Mesenteric fat pad (tissue), 1 donor: Measurements from ENCODE around the gene PRAMEF10. TPM values are rescaled to one million over a fixed set of nuclear protein-coding genes. Genes with fewer than 3 reads are reported as not detected.
"Not testable (repeated sequence)": the region's sequence is repeated elsewhere in the genome, so short reads cannot be mapped to it uniquely, and the experiment has no call there.

ENCODE experiments used
- DNase-seq: peaks from one replicate; pipeline ENCODE4 v3.0.0-alpha.2; 2020; ENCODE audit warnings: low spot score
- long read RNA-seq: library from polyadenylated mRNA; unstranded; transcript quantifications from one replicate; pipeline ENCODE4 v2.0.0, GENCODE V29; 2020
- total RNA-seq: library from RNA; stranded (reverse); fragmentation: NEBNext Ultra II Directional; extraction: Animal tissue kit (Norgen Biotek cat#: 25700); gene quantifications from one replicate; pipeline ENCODE4 v1.2.1, GENCODE V29; 2021
- donor health status: DM: yes; HTN: yes; CAD: no.

Gene PRAMEF10, protein sequence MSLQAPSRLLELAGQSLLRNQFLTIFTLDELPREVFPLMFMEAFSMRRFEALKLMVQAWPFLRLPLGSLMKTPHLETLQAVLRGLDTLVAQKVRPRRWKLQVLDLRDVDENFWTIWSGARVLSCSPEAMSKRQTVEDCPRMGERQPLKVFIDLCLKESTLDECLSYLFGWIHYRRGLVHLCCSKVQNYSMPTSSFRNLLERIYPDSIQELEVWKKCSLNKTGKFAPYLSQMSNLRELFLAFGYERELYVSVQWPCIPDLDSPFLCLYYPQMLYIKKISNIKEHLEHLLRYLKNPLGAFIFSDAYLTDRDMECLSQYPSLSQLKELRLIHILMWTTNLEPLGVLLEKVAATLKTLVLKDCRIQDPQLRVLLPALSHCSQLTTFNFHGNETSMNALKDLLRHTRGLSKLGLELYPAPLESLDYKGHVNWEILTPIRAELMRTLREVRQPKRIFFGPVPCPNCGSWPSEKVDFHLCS
- total RNA-seq = not detected
- long read RNA-seq = 0 reads

DNA sequence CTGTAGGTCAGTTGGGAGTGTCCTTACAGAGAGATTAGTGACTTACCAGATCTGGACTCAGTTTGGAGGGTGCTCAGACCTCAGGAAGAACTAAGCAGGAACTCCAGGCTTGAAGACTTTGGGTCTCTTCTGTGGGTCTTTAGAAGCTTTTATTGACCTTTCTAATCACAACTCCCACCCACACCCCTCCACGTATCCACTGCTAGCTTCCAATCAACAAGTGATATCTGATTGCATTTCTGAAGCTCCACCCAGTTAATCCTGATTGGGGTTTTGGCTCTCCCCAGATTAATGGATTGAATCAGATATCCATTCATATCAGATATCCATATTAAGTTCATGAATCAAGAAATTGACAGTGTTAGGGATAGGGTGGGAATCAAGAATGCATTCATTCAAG, at the start of gene PRAMEF10:
Gene PRAMEF10, minus strand, starts transcription at position 101 of the 400 bp plus-strand sequence. CDS start 2,423 bp downstream, outside the sequence.
- not testable (repeated sequence) for DNase-seq

DNA sequence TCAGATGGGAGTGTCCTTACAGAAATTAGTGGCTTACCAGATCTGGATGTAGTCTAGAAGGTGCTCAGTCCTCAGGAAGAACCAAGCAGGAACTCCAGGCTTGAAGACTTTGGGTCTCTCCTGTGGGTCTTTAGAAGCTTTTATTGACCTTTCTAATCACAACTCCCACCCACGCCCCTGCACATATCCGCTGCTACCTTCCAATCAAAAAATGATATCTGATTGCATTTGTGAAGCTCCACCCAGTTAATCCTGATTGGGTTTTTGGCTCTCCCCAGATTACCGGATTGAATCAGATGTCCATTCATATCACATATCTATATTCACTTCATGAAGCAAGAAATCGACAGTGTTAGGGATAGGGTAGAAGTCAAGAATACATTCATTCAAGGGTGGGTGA, 49.4 kb upstream of the PRAMEF10 start, which contains the start of gene PRAMEF6:
Gene PRAMEF6, minus strand, starts transcription at position 101 of the 400 bp plus-strand sequence. CDS start 5,062 bp downstream, outside the sequence.
- DNase-seq = not testable (repeated sequence)

DNA sequence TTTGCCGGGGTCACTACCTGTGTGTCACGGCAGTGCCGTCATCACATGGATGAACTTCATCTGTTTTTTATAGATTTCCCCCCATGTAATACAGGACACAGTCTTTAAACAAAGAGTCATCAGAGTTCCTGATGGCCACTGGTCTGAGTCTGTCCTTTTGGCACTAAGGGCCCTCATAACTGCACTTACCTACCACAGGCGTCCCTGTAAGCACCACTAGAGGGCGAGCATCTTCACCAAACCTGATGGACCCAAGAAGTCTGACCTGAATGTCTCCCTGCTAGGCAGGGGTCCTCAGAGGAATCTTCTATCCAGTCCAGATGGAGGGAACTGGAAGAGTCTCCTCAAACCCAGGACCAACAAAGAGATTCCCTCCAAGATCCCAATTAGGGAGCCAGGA, 26.3 kb upstream of the PRAMEF10 start:
- not testable (repeated sequence) for DNase-seq

DNA sequence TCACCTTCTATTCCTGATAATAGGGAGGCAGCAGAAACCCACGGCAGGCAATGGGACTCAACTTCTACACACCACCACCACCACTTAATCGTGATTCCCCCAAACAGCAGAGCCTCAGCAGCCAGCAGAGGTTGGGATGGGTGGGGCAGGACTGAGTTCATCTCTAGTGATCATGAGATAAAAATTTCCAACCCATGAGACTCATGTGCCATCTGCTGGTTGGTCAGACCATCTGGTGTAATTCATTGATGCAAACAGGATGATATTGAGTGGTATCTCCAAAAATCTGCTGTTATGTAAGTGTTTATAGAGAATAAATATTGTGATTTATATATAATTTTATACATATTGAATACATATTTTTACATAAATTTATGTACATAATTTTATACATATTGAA, 23.7 kb upstream of the PRAMEF10 start:
- DNase-seq = not testable (repeated sequence)

DNA sequence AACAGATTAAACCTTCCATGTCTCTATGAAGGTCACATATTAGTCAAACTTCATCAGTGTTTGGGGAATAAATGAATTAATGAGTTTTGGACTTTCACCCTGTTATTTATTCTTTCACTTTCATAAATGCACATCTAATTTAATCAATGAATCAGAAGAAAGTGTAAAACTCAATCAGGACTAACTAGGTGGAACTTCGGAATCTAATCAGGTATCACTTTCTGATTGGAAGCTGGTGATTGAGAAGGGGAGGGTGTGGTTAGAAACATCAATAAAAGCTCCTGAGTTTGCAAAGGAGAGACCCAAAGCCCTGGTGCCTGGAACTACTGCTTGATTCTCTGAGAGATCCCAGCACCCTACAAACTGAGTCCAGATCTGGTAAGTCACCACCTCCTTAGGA, 18.2 kb upstream of the PRAMEF10 start, which contains the start of gene PRAMEF7:
Gene PRAMEF7, plus strand, starts transcription at position 301 of the 400 bp plus-strand sequence. CDS start 1,083 bp downstream, outside the sequence.
- not testable (repeated sequence) for DNase-seq

DNA sequence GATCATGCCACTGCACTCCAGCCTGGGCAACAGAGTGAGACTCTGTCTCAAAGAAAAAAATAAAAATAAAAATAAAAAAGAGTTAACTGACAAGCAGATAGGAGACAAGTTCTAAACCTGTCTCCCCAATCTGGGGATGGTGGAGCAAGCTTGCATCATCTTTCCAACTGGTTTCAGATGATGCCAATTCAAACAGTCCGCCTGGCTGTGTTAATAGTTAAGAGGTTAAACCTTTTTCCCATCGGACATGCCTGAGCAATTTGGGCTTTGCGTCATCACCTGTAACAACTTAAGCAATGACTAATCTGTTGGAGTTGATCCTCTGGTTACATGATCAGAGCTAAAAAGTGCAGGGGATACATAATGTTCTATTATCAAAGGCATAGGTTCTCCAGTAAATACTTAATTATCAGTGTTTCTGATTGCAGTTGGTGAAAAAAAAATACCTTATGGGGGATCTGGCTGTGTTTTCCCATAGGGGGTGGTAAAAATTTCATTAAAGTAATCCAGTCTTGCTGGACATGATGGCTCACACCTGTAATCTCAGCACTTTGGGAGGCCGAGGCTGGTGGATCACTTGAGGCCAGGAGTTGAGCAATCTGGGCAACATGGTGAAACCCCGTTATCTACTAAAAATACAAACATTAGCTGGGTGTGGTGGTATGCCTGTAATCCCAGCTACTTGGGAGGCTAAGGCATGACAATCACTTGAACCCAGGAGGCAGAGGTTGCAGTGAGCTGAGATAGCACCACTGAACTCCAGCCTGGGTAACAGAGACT, 5.9 kb upstream of the PRAMEF10 start:
- not testable (repeated sequence) for DNase-seq

DNA sequence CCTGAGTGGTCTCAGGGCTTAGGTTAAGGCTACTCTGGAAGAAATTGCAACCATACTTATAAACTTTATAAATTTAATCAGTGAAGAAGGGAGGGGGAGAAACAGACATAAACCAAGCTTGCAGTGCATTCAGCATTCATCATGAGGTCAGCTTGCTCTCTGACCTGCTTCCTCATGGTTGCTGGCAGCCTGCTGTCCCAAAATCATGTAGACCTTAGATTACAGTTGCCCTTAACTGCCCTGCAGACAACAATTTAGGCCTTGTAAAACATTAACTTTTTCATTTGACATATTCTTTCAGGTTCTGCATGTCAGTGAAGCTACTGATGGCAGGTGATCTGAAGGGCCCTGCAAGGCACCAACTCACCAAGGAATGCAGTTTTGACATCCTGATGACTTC, 1.1 kb upstream of the PRAMEF10 start:
- not testable (repeated sequence) for DNase-seq

DNA sequence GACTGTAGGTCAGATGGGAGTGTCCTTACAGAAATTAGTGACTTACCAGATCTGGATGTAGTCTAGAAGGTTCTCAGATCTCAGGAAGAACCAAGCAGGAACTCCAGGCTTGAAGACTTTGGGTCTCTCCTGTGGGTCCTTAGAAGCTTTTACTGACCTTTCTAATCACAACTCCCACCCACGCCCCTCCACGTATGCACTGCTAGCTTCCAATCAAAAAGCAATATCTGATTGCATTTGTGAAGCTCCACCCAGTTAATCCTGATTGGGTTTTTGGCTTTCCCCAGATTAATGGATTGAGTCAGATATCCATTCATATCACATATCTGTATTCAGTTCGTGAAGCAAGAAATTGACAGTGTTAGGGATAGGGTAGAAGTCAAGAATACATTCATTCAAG, 12.0 kb downstream of the PRAMEF10 start, which contains the start of gene PRAMEF4:
Gene PRAMEF4, minus strand, starts transcription at position 101 of the 400 bp plus-strand sequence. CDS start 2,807 bp downstream, outside the sequence.
- not testable (repeated sequence) for DNase-seq

DNA sequence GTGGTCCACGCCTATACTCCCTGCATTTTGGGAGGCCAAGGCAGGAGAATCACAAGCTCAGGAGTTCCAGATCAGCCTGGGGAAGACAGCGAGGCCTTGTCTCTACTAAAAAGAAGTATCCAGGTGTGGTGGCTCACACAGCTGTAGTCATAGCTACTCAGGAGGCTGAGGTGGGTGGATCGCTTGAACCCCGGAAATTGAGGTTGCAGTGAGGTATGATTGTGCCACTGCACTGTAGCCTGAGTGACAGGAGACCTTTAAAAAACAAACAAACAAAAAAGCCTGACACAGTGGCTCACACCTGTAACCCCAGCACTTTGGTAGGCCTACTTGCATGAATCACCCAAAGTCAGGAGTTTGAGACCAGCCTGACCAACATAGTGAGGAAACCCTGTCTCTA, 19.6 kb downstream of the PRAMEF10 start:
- DNase-seq = not testable (repeated sequence)

DNA sequence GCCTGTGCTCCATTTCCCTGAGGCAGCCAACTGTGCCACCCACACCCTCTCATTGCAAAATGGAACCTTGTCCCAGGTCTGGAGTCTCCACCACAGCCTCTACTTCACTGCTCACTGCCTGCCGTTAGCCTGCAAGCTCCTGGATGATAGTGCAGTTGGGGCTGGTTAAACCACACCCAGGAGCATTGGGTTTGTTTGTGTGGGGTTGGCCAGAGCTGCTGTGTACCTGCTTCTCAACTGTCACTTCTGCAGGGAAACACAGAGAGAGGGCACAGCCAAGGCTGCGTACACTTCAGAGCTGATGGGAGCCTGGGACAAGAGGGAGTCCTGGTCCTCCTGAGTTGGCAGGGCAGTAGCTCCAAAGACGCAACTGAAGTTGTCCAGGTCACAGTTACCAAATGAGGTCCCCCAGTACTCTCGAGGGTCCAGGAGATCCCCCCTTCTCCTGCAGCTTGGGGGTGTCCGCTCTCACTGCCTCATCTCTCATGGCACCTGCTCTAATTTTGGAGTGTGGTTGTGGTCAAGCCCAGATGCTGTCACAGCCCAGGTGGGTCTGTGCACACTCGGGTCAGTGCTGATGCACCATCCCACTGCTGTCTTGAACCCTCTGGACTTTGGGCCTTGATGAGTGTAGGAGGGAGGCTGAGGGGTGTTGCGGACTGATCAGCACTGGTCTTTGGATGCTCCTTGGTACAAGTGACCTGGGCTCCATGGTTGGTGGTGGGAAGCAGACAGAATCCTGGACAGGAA, 34.8 kb downstream of the PRAMEF10 start:
- DNase-seq = not testable (repeated sequence)

DNA sequence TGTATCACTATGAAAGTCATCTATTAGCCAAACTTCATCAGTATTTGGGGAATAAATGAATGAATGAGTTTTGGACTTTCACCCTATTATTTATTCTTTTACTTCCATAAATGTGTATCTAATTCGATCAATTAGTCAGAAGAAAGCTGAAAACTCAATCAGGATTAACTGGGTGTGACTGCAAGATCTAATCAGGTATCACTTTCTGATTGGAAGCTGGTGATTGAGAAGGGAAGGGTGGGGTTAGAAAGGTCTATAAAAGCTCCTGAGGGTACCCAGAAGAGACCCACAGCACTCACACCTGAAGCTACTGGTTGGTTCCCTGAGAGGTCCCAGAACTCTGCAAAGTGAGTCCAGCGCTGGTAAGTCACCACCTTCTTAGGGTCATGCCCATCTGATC, 41.3 kb downstream of the PRAMEF10 start, which contains the start of gene PRAMEF2:
Gene PRAMEF2, plus strand, starts transcription at position 301 of the 400 bp plus-strand sequence. CDS start 1,924 bp downstream, outside the sequence.
- not testable (repeated sequence) for DNase-seq

DNA sequence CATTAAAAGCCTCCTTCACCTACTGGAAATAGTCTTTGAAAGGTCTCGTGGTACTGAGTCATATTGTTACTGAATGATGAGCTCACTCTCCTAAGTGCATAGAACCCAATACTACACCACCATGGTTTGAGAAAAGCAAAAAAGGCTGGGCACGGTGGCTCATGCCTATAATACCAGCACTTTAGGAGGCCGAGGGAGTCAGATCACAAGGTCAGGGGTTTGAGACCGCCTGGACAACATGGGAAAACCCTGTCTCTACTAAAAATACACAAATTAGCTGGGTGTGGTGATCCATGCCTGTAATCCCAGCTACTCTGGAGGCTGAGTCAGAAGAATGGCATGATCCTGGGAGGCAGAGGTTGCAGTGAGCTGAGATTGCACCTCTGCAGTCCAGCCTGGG, 46.3 kb downstream of the PRAMEF10 start:
- no peak for DNase-seq

DNA sequence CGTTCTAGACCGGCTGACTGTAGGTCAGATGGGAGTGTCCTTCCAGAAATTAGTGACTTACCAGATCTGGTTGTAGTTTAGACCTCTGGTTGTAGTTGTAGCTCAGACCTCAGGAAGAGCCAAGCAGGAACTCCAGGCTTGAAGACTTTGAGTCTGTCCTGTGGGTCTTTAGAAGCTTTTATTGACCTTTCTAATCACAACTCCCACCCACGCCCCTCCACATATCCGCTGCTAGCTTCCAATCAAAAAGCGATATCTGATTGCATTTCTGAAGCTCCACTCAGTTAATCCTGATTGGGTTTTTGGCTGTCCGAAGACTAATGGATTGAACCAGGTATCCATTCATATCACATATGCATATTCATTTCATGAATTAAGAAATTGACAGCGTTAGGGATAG, 49.5 kb downstream of the PRAMEF10 start, which contains the start of gene HNRNPCL1:
Gene HNRNPCL1, minus strand, starts transcription at position 101 of the 400 bp plus-strand sequence. CDS start 431 bp downstream, outside the sequence.
- DNase-seq = not testable (repeated sequence)

Other genes with a start within 250 kb of the PRAMEF10 start
- 0.19 TPM for gene AADACL3, start 182.2 kb downstream of the PRAMEF10 start, total RNA-seq
- not detected for gene CFAP107, start 152.1 kb downstream of the PRAMEF10 start, total RNA-seq
- not detected for gene PRAMEF12, start 124.5 kb downstream of the PRAMEF10 start, total RNA-seq
- gene PRAMEF1, start 106.9 kb downstream of the PRAMEF10 start, total RNA-seq = not detected
- not detected for gene PRAMEF11, start 66.9 kb downstream of the PRAMEF10 start, total RNA-seq
- gene HNRNPCL1, start 49.5 kb downstream of the PRAMEF10 start, total RNA-seq = not detected
- not detected for gene PRAMEF2, start 41.2 kb downstream of the PRAMEF10 start, total RNA-seq
- gene PRAMEF4, start 12.1 kb downstream of the PRAMEF10 start, total RNA-seq = not detected
- gene PRAMEF7, start 18.3 kb upstream of the PRAMEF10 start, total RNA-seq = not detected
- not detected for gene PRAMEF6, start 49.3 kb upstream of the PRAMEF10 start, total RNA-seq
- not detected for gene PRAMEF27, start 158.3 kb upstream of the PRAMEF10 start, total RNA-seq
- gene HNRNPCL3, start 162.5 kb upstream of the PRAMEF10 start, total RNA-seq = not detected
- not detected for gene PRAMEF25, start 172.5 kb upstream of the PRAMEF10 start, total RNA-seq
- gene HNRNPCL2, start 218.6 kb upstream of the PRAMEF10 start, total RNA-seq = not detected